HG03159 (cell line): ENCODE results near the gene ANKRD13B.

Source experiments
- ATAC-seq: cut with Tn5 transposase; IDR thresholded peaks from one replicate; pipeline ENCODE4 v1.9.1; 2021; ENCODE audit warnings: mild to moderate bottlenecking, moderate library complexity; ENCODE audit not compliant: unreplicated experiment

The ANKRD13B gene

DNA sequence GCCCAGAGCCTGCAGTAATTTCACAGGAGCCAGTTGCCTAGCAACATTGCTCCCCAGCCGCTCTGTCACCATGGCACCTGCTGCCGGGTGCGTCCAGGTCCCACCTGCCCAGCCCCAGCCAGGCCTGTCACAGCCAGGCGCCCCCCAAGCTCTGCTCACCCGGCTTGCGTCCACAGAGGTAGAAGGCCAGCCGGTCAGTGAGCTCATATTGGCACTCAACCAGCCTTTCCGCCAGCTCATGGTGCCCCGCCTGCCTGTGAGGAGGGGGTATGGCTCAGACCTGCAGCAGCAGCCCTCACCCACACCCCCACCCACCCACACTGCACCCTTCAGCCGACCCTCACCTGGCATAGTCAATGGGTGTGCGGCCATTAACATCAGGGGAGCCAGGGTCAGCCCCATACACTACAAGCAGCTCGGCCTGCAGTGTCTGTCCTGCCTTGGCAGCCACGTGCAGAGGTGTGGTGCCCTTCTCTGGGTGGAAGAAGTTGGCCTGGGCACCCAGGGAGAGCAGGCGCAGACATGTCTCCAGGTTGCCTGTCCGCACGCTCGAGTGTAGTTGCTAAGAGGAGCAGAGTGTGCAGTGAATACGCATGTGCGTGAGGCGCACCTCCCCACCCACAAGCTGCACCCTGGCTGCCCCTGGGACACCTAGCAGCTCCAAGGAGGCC, 11.2 kb upstream of the ANKRD13B start:
- ATAC-seq, result no peak

DNA sequence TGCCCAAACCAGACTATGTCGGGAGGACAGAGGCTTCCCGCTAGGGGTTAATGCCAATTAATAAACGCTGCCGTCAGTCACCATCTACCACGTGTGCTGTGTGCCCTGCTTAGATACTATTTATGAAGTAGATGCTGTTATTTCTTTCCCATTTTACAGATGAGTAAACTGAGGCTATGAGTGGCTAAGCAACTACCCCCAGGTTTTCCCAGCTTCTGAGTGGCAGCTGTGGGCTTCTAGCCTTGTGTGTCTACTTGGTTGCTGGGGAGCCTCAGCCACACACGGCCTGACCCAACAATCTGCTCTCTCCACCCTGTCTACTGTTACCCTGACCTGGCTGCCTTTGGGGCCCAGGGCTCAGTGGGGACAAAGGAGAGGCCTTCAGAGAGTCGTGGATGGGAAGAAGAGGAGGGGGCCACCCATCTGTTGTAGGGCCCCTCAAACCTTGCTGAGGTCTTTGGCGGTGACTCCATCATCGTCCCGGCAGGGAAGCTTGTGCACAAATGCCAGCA, 10.6 kb upstream of the ANKRD13B start:
- no peak for ATAC-seq

DNA sequence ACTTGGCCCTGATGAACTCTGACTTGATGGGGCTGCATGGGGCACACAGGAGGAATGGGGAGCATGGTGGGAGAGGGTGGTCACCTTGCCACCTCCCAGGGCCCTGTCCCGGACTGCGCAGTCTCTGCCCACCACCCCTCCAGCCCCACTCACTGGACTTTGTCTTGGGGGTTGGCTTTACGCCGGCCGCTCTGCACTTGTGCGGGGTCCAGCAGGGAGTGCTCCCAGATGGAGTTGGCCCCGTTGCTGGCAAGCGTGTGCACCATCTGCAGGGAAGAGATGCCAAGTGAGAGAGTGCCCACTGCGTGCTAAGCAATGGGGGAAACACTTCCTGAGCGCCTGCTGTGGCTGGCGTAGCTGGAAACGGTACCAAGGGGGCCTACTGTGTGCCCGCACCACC, 10.2 kb upstream of the ANKRD13B start:
- ATAC-seq, result no peak

DNA sequence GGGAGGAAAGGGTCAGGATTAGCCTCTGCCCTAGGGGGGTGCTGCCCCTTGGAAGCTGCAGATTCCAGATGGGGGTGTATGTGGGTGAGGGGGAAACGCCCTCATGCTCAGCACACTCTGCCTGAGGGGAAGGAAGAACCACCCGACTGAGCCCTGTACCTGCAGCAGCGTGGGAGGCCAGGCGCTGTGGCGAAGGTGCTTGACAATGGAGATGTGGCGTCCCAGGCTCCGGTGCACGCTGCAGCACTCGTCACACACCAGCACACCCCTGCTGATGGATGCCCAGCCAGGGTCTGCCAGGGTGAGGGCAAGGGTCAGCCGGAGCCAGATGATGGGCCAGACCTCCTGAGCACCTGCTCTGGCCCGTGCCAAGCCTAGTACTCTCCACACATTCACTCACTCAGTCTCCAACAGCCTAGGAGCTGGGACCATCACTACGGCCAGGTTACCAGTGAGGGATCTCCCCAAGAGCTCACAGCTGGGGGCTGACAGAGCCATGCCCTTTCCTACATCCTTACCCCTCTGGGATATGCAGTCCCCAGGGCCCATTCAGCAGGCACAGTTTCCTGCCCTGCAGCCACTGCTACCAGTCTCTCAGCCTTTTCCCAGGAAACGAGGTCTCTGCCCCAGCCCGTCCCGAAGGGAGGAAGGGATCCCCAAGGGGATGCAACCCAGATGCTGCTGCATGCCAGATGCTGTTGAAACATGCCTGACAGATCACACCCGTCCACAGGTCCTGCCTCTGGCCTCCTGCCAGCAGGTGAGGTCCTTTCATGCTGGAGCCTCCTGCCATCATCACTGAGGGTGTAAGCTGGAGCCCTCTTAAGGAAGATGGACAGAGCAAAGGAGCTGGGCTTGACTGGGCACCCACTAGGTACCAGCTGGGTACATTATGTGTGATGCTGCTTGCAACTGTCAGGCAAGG, 9.3 kb upstream of the ANKRD13B start:
- no peak for ATAC-seq

DNA sequence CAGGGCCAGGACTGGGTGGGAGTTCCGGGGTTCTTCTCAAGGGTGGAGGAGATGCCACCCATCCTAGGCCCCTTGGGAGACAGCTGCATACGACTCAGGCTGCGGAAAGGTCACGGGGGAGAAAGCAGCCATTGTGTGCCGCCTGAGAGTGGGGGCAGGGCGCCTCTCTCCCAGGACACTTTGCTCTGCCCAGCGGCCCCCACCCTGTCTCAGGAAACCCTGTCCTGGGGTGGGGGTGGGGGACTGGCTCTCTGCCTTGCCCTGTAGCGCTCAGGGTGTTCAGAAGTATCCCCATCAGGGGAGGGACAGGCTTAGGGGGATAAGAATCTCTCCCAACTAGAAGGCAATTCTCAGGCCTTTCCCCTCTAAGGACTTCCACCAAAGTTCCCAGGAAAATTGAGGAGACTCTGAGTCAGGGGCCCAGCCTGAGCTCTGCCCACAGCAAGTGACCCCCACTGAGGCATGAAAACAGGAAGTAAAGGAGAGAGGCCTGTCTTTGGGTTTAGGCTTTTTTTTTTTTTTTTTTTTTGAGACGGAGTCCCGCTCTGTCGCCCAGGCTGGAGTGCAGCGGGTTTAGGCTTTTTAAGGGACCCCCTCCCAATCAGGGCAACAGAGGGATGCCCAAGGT, 8.4 kb upstream of the ANKRD13B start:
- ATAC-seq, result no peak

DNA sequence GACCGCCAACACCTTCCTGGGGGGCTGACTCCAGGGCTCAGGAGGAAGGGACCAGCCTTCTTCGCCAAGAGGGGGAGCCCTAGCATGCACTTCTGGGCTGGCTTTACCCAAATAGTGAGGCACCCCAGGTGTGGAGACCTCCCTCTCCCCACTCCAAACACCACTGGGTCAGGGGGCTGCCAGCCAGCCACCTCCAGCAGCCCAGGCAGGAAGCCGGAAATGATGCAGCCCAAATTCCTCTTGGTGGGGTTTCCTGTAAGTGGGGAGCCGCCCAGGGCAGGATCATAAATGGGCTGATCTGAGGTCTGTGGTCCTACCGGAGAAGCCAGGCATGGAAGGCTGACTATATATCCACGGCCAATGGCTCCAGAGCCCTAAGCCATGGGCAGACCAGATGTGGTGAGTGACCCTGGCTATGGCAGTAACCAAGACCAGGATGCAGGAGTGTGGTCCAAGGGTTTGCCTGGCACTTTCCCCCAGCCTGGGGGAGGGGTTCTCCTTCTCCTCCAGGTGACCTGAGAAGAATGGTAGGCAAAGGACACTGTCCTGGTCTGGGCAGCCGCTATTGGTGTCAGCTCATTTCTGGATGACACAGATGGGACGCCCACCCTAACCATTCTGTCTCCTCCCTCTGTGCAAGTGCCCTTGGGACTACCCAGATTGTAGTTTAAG, 7.7 kb upstream of the ANKRD13B start:
- no peak for ATAC-seq

DNA sequence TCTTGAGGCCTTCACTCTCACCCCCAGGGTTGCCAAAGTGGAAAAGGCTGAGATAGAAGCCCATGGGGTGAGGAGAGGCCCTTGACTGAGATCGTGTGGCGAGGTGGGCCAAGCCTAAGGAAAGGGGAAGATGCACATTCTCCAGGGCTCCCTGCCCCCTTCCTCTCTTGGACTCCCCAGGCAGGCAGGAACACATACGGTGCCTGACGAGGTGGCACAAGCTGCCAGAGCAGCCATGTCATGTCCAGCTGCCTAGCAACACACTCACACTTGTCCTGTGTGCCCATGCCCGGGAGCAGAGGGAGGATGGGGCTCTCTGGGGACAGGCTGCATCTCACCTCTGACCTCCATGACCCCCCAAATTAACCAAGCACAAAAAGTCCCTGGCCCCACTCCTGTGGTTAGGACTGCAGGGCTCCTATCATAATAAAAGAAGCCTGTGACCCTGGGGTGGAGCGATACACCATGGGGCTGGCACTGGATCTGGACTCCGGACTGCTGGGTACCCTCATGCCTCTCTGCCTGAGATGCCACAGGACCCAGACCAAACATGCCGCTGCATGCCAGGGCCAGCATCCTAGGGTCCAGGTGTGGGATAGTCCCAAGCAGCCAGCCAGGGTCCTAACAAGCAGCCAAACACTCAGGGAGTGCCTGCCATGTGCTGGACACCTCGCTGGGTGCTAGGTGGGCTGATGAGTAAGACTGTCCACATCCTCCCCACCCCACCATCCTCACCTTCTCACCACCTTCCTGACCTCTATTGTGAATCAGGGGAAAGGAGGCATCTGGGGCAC, 6.1 kb upstream of the ANKRD13B start:
- no peak for ATAC-seq

DNA sequence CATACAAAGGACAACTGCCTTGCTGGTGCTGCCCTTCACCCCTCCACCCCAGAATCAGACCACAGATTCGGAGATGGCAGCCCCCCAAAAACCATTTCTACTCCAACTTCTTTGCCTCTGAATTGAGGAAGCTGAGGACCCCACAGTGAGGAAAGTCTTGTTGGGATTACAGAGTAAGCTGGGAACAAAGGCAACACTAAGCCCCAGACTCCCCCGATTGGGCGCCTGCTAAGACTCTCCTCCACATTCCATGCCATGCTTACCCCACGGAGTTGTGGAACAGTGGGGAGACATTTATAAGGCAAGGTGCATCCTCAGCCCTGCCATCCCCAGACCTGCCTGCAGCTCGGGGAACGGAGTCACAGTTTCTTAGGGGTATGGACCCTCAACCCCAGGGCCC, 5.3 kb upstream of the ANKRD13B start:
- no peak for ATAC-seq

DNA sequence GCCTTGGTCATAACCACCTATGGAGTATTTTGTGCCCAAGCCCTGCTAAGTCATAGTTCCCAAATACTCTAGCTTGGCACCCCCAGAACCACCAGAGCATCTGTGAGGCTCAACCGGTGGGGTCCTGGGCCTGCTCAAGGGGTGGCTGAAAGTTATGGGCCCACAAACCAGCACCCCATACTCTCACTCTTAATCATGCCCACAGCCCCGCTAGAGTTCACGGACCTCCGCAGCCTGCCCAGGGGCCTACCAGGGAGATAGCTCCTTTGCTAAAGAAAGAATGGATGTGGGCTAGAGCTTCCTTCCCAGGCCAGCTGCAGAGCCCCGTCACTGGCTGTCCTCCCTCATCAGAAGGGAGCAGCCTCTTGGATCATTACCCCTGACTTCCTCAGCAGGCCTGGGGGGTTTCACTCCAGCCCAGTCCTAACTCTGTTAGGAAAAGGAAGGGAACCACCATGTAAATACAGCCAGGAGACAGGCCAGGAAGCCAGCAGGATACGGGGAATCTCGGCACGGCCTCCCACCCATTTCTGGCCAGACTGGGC, 4.8 kb upstream of the ANKRD13B start:
- no peak for ATAC-seq

DNA sequence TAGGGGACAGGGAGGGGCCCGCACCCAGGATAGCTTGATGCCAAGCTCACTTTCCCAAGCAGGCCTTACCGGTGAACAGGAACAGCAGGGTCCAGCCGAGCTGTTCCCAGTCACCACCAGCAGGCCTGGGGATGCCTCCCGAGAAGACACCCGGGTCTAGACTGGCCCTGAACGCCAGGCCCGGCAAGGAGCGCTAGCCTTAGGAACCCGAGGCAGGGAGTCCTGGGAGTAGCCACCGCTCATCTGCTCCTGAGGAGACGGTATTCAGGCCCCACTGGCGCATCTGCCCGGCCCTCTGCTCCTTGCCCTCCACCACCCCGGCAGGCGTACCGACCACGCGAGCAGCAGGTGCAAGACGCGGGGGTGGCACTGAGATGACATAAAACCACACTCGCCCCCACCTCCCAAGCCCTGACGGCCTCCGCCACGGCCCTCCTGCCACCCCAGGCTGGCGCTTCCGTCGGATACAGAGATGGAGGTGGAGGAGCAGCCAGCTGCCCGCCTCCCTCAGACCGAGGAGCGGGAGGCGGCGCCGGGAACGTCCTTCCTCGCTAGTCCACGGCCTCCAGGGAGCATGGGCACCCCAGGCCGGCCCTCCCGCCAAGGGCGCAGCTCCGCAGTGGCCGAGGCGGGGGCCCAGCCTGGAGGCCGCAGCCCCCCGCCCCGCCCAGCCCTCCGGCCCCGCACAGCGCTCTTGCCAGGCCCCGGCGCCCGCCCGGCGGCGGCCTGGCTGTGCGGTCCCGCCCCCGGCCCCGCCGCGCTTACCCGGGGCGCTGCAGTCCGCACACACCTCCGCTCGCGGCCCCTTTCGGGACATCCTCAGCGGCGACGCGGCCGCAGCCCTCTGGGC, 4.1 kb upstream of the ANKRD13B start:
- peak; percentile 17 for ATAC-seq

DNA sequence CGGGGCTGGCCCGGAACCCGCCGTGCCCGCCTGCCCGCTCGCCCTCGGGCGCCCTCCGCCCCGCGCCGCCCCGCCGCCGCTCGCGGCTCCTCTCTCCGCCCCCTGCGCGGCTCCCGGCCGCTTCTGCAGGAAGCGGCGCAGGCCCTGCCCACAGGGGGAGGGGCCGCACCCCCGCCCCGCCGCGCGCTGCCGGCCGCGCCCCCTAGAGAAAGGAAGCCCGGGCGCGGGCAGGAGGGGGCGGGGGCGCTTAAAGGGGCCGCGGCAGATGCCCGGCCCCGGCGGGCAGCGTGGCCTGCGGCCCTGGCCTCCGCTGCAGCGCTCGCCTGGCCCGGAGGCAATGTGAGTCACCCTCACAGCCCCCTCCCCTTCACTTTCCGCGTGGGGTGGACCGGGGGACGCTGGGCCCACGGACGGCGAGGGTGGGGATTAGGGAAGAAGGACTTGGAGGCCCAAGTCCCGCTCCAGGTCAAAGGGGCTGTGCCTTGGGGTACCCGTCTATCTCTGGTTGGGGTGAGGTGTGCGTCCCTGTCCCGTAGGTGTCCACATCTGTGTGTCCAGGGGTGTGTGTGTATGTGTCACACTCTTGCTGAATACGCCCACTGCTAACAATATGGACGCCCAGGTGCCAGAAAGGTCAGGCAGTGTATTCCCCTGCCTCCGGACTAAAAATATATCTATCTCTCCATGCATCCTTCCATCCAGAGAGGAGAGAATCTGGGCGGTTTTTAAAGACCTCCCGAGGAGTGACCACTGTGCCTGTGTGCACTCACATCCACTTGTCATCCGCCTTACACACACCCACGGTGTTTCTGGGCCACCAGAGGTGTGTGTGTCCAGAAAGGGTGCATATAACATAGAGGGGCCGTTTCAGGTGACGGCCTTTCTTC, 3.2 kb upstream of the ANKRD13B start, which contains the start of gene GIT1:
GIT1 (minus strand) TSS at position 125 of the 887 bp plus-strand sequence. CDS start 270 bp downstream, outside the sequence.
- peak; percentile 59 for ATAC-seq

DNA sequence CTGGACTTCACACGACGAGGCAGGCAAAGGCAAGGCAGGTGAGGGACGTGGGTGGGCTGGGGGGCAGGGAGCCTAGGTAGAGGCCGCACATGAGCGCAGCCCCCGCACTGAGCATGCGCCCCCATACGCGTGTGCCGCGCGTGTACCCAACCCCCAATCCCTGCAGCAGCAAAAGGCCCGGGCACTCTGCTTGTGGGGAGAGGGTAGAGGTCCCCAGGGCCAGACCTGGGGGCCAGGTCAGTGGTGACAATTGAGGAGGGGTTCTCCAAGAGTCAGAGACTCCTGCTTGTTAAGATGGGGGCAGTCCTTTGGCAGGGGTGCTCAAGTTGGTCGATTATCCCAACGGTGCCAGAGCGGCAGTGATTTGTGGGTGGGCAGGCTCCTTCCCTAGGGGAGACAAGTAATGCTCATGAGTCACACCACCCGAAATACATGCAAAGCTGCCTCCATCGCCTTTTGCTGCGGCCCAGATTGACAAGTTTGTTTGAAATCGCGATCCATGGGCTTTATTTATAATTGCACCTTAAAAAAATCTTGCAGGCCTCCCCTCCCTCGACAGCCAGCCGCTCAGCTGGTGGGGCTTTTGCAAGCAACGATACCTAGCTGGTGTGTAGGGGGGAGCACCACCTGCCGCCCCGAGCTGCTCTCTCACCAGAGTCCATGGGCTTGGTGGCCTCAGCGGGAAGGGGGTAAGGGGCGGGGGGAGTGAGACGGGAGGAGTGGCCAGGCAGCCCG, 2.4 kb upstream of the ANKRD13B start:
- no peak for ATAC-seq

DNA sequence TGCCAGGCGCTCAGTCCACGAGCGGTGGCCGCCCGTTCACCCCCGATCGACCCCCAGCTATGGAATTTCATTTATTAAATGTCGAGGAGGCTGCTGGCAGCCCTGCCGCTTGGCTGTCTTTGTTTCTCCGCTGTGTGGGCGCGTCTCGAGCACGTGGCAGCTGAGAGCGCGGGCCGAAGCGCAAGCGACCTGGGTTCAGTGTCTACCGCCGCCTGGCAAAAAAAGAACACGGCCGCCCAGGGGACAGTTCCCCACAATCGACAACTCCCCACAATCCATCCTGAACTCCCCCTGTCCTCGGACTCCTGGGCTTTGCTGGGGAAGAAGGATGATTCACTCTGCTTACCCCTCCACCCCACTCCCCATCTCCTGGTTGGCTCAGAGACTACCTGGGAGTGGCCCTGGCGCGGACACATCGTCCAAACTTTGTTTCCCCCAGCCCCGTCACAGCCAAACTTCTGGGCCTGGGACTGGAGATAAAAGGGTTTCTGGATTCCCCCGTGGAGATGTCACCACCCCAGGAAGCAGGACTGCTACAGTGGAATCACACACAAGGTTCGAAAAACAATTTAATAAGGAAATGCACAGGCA, 1.7 kb upstream of the ANKRD13B start:
- ATAC-seq, result no peak

DNA sequence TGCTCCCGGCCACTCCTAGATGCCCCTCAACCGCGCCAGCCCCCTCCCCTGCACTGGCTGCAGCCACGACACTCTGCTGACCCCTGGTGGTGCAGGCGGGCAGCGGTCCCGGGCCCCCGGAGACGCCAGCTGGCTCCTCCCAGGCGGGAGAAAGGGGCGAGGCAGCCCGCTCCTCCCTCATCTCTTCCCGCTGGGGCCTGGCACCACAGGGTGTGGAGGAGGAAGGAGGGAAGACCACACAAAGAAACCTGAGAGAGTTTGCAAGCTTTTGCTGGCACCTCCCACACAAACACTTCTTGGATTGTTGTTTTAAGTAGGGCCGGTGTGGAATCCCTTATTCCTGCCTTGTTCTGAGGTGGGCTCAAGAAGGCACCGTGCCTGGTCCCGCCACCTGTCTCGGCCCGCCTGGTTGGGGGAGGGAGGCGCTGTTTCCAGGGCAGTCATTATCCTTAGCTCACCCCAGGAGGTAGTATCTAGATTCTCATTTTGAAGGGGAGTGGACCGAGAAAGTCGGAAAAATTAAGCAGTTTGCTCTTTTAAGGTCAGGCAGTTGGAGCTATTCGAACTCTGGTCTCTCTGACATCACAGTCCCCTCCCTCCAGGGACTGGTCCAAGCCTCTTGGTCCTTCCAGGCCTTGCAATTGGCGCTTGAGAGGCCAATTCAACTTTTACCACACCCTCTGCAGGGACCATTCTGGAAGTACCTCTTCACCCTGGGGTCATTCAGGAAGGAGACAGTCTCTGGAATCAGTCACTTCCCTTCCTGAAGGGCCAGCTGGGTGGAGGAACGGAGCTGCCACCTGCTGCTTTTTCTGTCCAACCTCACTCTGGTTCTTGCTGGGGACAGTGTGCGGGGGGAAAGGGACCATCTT, 959 bp upstream of the ANKRD13B start:
- no peak for ATAC-seq

DNA sequence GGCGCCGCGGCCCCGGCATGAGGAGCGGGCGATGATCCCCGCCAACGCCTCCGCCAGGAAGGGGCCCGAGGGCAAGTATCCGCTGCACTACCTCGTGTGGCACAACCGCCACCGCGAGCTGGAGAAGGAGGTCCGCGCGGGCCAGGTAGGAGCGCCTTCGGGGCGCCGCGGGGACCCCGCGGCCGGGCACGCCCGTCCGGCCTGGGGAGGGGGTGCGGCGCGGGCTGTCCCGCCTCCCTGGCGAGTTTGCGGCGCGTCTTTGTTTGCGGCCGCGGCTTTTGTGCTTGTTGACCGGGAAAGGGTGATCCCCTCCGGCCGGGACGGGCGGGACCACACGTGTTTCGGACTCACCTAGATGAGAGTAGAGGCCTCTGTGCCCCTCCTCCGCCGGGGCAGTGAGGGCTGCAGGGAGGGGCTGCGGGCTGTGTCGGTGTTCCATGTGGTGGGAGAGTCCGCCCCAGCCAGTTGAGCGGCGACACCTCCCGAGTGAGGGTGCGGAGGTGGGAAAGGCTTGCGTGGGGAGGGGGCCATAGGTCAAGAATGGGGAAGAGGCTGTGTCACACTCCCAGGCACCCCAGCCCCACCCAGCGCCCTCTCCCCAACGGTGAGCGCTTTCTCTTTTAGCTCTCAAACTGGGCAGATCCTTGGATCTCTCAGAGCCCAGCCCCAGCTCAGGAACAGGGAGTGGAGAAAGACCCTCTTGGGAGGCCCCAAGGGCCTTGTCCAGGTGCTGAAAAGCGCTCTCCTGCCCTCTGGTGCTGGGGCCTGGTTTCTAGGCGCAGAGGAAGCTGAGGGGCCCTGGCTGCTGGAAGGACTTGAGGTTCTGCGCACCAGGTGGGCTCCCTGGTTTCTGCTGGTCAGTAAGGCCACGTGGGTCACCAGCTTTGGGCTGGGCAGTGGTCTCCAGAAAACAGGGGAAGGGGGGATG, 923 bp downstream of the ANKRD13B start:
- no peak for ATAC-seq
